Common myeloid progenitor, CD34-positive (primary cell): ENCODE measurements around the gene MTHFSD.

Source experiments
- CTCF ChIA-PET: fragments of 350-600 bp; sonication (Branson Sonifier 250); formaldehyde crosslinking; loops from one replicate; lab custom pipeline; 2021; ENCODE audit warnings: antibody characterized with exemption; lab: Charles Lee
- POLR2A ChIA-PET: fragments of 350-600 bp; sonication (Branson Sonifier 250); formaldehyde crosslinking; loops from one replicate; lab custom pipeline; 2021; ENCODE audit warnings: antibody characterized with exemption; lab: Charles Lee
- DNase-seq, 3 donors: peaks; one replicate each; pipeline versions ENCODE4 v3.0.0 to v3.0.0-alpha.2; 2013
- H3K27ac ChIP-seq, 2 experiments: 1 replicate in 1 of 2; 2 replicates in 1 of 2; pipeline ENCODE4 v1.7.0; 2013; ENCODE audit warnings: inconsistent platforms in 2 of 2, low read length in 2 of 2, mild to moderate bottlenecking in 2 of 2, low read depth in 1 of 2, moderate library complexity in 1 of 2; ENCODE audit not compliant: severe bottlenecking in 2 of 2, insufficient read depth in 1 of 2, poor library complexity in 1 of 2
- H3K27me3 ChIP-seq, 5 experiments: replicated peaks in 2 of 5; 1 replicate in 3 of 5; 2 replicates in 2 of 5; pipeline versions ENCODE4 v1.6.1 to v1.7.0; 2013; ENCODE audit warnings: low read length in 4 of 5, mild to moderate bottlenecking in 2 of 5, moderate library complexity in 2 of 5, inconsistent platforms in 1 of 5; ENCODE audit not compliant: insufficient read depth in 5 of 5, control insufficient read depth in 4 of 5
- H3K36me3 ChIP-seq, 4 experiments: 1 replicate in 2 of 4; 2 replicates in 2 of 4; pipeline versions ENCODE4 v1.6.1 to v1.7.0; 2013; ENCODE audit warnings: low read length in 3 of 4, control low read depth in 1 of 4, mild to moderate bottlenecking in 1 of 4; ENCODE audit not compliant: control insufficient read depth in 4 of 4, insufficient read depth in 4 of 4
- H3K4me1 ChIP-seq, 4 experiments: 1 replicate in 3 of 4; 2 replicates in 1 of 4; pipeline versions ENCODE4 v1.6.1 to v1.7.1; 2013; ENCODE audit warnings: low read length in 3 of 4, mild to moderate bottlenecking in 3 of 4, control low read depth in 1 of 4, inconsistent platforms in 1 of 4, moderate library complexity in 1 of 4; ENCODE audit not compliant: control insufficient read depth in 4 of 4, insufficient read depth in 4 of 4; ENCODE audit errors: control extremely low read depth in 1 of 4
- H3K4me3 ChIP-seq, 7 experiments: 1 replicate in 4 of 7; 2 replicates in 3 of 7; pipeline versions ENCODE4 v1.5.1 to v1.7.0; 2013; ENCODE audit warnings: mild to moderate bottlenecking in 7 of 7, low read length in 6 of 7, moderate library complexity in 6 of 7, inconsistent platforms in 2 of 7, low read depth in 2 of 7, control low read depth in 1 of 7; ENCODE audit not compliant: insufficient read depth in 4 of 7, control insufficient read depth in 1 of 7; ENCODE audit errors: extremely low read depth in 1 of 7
- H3K9me3 ChIP-seq, 5 experiments: 1 replicate in 4 of 5; 2 replicates in 1 of 5; pipeline versions ENCODE4 v1.6.1 to v1.7.1; 2013; ENCODE audit warnings: low read length in 4 of 5, mild to moderate bottlenecking in 2 of 5, inconsistent platforms in 1 of 5, low read depth in 1 of 5, moderate library complexity in 1 of 5; ENCODE audit not compliant: control insufficient read depth in 4 of 5, insufficient read depth in 2 of 5; ENCODE audit errors: control extremely low read depth in 1 of 5
- WGBS: methylation state at CpG from one replicate; pipeline ENCODE4 v1.1.5; 2013; ENCODE audit not compliant: insufficient coverage; 5-methylcytosine and 5-hydroxymethylcytosine counted together

Gene MTHFSD

GRCh38 chr16:86525696-86526095, 29.3 kb downstream of the MTHFSD start:
- Histone ChIP-seq H3K4me1 (no peaks in the 10 kb centered on the region), H3K36me3 (no peaks in the 10 kb centered on the region), H3K9me3 (no peaks in the 10 kb centered on the region), H3K4me3 (no peak overlapping the region), H3K27me3 (peaks cover 0 to 35% (median 9%) of the 10 kb centered on the region in 5 experiments), H3K27ac (no peak overlapping the region)
- ChIA-PET CTCF (interaction anchor here (1.4 kb wide), 1 partner anchor 8 kb away, joined by 4 read pairs; no protein-coding TSS in a partner anchor), POLR2A (no interaction called here)
- DNase-seq = no peak
- 63% methylated on average over 12 of the region's 12 CpGs for WGBS

DNA sequence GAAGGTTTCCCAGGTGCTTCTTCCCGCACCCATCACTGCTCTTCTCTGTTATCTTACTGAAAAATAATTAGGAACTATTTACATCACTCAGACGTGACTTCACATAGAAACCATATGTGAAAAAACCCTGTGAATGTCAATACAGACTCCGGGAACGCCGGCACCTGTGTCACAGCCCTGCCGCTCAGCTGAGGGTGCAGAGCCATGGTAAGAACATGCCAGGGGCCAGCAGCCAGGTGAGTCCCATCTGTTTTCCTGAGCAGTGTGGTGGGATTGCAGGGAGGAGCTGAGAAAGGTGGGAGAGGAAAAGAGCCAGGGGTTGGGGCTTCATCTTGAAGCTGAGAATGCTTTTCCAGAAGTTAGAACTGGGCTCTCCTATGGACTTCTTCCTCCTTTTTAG, 31.0 kb downstream of the MTHFSD start:
- POLR2A ChIA-PET = no interaction called here
- Histone ChIP-seq H3K27me3 (peaks cover 0 to 51% (median 16%) of the 10 kb centered on the region in 5 experiments), H3K36me3 (no peaks in the 10 kb centered on the region), H3K4me3 (no peak overlapping the region), H3K9me3 (no peaks in the 10 kb centered on the region), H3K4me1 (peaks cover 0 to 9% (median 5%) of the 10 kb centered on the region in 4 experiments), H3K27ac (no peak overlapping the region)
- 89% methylated on average over 5 of the region's 6 CpGs for WGBS
- DNase-seq = no peak
- CTCF ChIA-PET = no interaction called here

GRCh38 chr16:86523166-86523740, 31.8 kb downstream of the MTHFSD start:
- Histone ChIP-seq H3K27me3 (peaks cover 0 to 59% (median 19%) of the 10 kb centered on the region in 5 experiments), H3K4me3 (no peak overlapping the region), H3K27ac (no peak overlapping the region), H3K36me3 (no peaks in the 10 kb centered on the region), H3K9me3 (no peaks in the 10 kb centered on the region), H3K4me1 (peaks cover 0 to 9% (median 5%) of the 10 kb centered on the region in 4 experiments)
- CTCF ChIA-PET = no interaction called here
- 67% methylated on average over 3 of the region's 5 CpGs for WGBS
- POLR2A ChIA-PET = interaction anchor here (0.5 kb wide), 1 partner anchor 108 kb away, joined by 10 read pairs; no protein-coding TSS in a partner anchor
- no peak for DNase-seq

- Histone ChIP-seq H3K4me3 (no peak overlapping the region), H3K36me3 (no peaks in the 10 kb centered on the region), H3K4me1 (peaks cover 0 to 9% (median 5%) of the 10 kb centered on the region in 4 experiments), H3K27ac (no peak overlapping the region), H3K27me3 (peaks cover 0 to 65% (median 21%) of the 10 kb centered on the region in 5 experiments), H3K9me3 (no peaks in the 10 kb centered on the region)
- ChIA-PET POLR2A (interaction anchor here (0.5 kb wide), 1 partner anchor 108 kb away, joined by 10 read pairs; no protein-coding TSS in a partner anchor), CTCF (no interaction called here)
- DNase-seq = no peak
- WGBS = 94% methylated on average over 11 of the region's 16 CpGs
These were observed 32.4 kb downstream of the MTHFSD start for GRCh38 chr16:86522634-86523033.

DNA sequence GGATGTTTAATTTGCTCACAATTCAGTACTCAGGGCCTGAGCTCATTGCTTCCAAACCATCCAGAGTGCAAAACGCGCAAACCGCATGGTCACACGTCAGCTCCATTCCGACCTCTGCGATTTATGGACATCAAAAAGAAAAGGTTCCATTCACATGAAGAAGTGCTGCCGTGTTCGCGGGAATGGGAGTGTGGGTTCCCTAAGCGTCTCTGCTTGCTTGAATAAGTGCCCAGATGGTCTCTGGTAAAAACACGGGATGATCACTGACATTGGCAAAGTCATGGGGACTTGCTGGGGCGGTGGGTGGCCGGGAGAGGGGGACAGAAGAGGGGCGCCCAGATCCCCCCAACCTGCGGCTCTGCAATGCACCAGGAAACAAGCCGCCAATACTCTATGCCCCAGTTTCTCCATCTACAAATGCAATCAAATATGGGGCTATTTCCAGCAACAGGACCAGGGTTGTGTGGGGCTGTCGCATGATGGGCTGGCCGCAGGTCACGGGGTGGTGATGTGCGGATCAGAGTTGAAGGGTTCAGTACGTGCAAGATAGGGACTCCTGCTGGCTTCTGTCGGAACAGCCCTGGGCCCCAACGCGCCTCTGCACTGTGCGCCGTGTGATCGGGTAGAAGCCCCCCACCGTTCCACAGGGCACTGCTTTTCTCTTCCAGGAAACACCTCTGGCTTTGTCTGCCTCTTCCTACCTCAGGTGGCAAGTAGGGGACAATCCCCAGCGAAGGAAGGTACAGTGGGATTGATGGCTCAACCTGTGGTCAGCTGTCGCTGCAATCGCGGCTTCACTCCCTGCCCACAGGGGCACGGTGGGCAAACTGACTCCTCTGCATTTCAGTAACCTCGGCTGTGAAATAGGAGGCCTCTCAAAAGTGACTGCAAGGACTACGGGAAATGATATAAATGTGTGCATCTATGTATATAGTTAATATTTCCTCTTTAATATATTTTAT, 33.5 kb downstream of the MTHFSD start:
- H3K4me3 ChIP-seq = no peak overlapping the region
- no peaks in the 10 kb centered on the region for H3K36me3 ChIP-seq
- no peak for DNase-seq
- H3K27ac ChIP-seq = no peak overlapping the region
- H3K9me3 ChIP-seq = no peaks in the 10 kb centered on the region
- H3K27me3 ChIP-seq = peaks cover 0 to 76% (median 30%) of the 10 kb centered on the region in 5 experiments
- ChIA-PET POLR2A (no interaction called here), CTCF (interaction anchor here (0.5 to 2.9 kb wide), 7 partner anchors 9 to 1276 kb away, joined by 3 to 9 read pairs (median 3); no protein-coding TSS in a partner anchor)
- H3K4me1 ChIP-seq = peaks cover 0 to 9% (median 5%) of the 10 kb centered on the region in 4 experiments
- WGBS = 77% methylated on average over 30 of the region's 35 CpGs

DNA sequence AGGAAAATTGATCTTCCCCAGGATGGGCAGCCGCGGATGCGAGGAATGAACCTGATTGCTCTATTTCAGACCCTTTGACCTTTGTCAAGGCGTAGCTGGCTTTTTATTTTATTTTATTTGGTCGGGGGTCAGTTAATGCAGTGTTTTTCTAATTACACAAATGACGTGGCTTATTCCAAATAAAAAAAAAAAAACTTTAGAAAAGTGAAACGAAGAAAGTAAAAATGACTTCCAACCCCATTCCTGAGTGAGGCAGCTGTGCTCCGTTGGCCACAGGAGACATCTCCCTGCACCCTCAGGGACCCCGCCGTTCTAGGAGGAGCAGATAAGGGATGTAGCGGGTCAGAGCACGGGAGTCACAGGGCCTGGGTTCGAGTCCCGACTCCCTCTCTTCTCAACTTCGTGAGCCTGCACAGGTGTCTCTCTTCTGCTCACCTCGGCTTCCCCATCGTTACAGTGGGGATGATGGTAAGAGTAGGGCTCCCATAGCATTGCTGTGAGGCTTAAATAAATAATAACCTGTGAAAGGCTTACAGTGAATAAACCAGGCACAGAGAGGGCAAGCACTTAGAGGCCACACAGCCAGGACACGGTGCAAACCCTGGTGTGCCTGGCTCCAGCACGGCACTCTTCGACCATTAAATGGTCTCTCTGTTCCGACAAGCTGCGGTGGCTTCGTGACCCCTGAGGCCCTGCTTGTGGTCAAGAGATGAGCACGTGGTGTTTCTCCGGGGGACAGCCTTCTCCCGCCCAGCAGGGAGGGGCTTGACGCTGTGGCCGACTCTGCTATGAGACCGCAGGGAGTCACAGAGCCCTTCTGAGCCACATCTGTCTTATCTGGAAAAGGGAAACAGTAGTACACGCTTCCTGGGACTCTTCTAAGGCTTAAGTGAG, 34.5 kb downstream of the MTHFSD start:
- DNase-seq = no peak
- whole genome bisulfite sequencing = 61% methylated on average over 22 of the region's 30 CpGs
- H3K4me1 ChIP-seq = peaks cover 0 to 9% (median 5%) of the 10 kb centered on the region in 4 experiments
- ChIA-PET CTCF (interaction anchor here (0.5 to 5.2 kb wide), 14 partner anchors 9 to 1275 kb away, joined by 3 to 59 read pairs (median 4); no protein-coding TSS in a partner anchor), POLR2A (no interaction called here)
- H3K27me3 ChIP-seq = peaks cover 0 to 86% (median 37%) of the 10 kb centered on the region in 5 experiments
- no peaks in the 10 kb centered on the region for H3K36me3 ChIP-seq
- no peak overlapping the region for H3K4me3 ChIP-seq
- no peak overlapping the region for H3K27ac ChIP-seq
- H3K9me3 ChIP-seq = no peaks in the 10 kb centered on the region
